Lower leg skin (tissue), 3 donors: ENCODE data around the gene UBTD1.
"Not testable (repeated sequence)": the region's sequence is repeated elsewhere in the genome, so short reads cannot be mapped to it uniquely, and the experiment has no call there.

ENCODE experiments used
- CTCF ChIP-seq, 3 donors: fragments of 450-650 bp; IDR thresholded peaks; one replicate each; pipeline ENCODE4 v1.5.1; 2016; ENCODE audit warnings: antibody characterized with exemption in 3 of 3, mild to moderate bottlenecking in 3 of 3, moderate library complexity in 2 of 3
- POLR2A ChIP-seq, 2 donors: fragments of 450-650 bp; IDR thresholded peaks; one replicate each; pipeline ENCODE4 v1.6.1; 2016 to 2017; ENCODE audit warnings: antibody characterized with exemption in 2 of 2, mild to moderate bottlenecking in 1 of 2, moderate library complexity in 1 of 2

GRCh38 chr10:97554336-97554735, 55.6 kb downstream of the UBTD1 start:
- TF ChIP-seq POLR2A, CTCF (IDR thresholded peaks at IDR 0.05): not testable (repeated sequence)
